ENCODE measurements around the gene LAMP2.

LAMP2 gene

DNA sequence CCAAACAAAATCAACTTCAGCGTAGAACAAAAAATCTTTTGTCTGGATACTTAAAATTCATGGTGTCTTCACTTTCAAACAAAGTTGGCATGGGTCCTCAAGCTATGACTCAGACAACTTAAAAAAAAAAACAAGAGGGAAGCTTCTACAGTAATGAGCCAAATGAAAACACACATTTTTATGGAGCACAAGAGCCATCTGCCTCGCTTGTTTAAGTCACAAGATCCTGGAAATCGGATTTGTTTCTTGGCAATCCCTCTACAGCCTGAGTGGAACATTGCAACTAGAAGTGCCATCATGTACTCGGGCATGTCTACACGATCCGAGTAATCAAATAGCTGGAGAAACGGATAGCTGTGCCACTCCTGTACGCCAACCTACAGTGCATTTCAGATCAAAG is 22.6 kb downstream of the LAMP2 start:
- in situ Hi-C loops (cut with HindIII; ENCODE audit: low sequenced_read_pairs), result no loop called here
- DNase-seq (ENCODE audit: low read depth, low spot score), result peak; percentile 75
- H3K4me3 ChIP-seq (ENCODE audit: low read depth, low read length), result no peak overlapping the region
- TF ChIP-seq, protein P1, sequence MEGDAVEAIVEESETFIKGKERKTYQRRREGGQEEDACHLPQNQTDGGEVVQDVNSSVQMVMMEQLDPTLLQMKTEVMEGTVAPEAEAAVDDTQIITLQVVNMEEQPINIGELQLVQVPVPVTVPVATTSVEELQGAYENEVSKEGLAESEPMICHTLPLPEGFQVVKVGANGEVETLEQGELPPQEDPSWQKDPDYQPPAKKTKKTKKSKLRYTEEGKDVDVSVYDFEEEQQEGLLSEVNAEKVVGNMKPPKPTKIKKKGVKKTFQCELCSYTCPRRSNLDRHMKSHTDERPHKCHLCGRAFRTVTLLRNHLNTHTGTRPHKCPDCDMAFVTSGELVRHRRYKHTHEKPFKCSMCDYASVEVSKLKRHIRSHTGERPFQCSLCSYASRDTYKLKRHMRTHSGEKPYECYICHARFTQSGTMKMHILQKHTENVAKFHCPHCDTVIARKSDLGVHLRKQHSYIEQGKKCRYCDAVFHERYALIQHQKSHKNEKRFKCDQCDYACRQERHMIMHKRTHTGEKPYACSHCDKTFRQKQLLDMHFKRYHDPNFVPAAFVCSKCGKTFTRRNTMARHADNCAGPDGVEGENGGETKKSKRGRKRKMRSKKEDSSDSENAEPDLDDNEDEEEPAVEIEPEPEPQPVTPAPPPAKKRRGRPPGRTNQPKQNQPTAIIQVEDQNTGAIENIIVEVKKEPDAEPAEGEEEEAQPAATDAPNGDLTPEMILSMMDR (IDR thresholded peaks at IDR 0.05; ENCODE audit: low read depth, low read length), result no peak

- in situ Hi-C loops (cut with HindIII; ENCODE audit: low sequenced_read_pairs), result no loop called here
- H3K4me3 ChIP-seq (ENCODE audit: low read depth, low read length), result no peak overlapping the region
- no peak for DNase-seq (ENCODE audit: low read depth, low spot score)
- TF ChIP-seq, protein P1 (IDR thresholded peaks at IDR 0.05; ENCODE audit: low read depth, low read length), result no peak
Observed at GRCh38 chrX:120439921-120440320, 29.2 kb downstream of the LAMP2 start.

DNA sequence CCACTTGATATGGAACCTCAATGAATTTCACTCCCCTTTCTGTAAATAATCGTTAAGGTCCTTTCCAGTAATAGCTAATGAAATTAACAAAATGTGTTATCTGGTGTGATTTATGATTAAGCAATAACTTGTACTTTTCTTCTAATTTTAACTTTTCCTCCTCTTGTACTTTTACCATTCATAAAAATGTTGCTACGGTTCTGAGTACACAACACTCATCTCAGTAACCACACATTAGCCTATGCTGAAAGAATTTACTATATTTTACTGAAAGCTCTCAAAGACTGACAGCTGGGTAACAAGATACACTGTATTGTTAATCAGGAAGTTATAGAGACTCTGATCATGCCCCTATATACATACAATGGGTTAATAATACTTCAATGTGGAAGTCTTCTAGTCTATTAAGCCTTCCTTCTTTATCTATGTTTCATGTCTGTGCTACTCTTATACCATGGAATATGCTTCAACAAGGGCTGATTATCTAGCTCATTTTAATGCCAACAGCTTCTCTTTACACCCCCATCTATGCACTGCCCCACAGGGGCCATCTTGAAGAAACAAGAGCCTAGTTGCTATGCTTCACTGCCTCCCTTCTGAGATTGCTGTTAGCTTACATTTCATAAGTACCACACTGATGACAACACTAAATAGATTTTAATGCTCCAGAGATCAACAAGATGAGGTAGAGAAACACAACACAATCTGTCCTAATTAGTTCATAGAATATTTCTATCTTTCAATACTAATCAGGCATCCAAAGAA is 39.1 kb downstream of the LAMP2 start:
- TF ChIP-seq, protein P1 (IDR thresholded peaks at IDR 0.05; ENCODE audit: low read depth, low read length), result no peak
- no peak overlapping the region for H3K4me3 ChIP-seq (ENCODE audit: low read depth, low read length)
- in situ Hi-C loops (cut with HindIII; ENCODE audit: low sequenced_read_pairs), result no loop called here
- DNase-seq (ENCODE audit: low read depth, low spot score), result no peak

GRCh38 chrX:120428309-120428708 is 40.8 kb downstream of the LAMP2 start:
- TF ChIP-seq, protein P1 (IDR thresholded peaks at IDR 0.05; ENCODE audit: low read depth, low read length), result no peak
- peak; percentile 14 for DNase-seq (ENCODE audit: low read depth, low spot score)
- in situ Hi-C loops (cut with HindIII; ENCODE audit: low sequenced_read_pairs), result no loop called here
- H3K4me3 ChIP-seq (ENCODE audit: low read depth, low read length), result no peak overlapping the region

DNA sequence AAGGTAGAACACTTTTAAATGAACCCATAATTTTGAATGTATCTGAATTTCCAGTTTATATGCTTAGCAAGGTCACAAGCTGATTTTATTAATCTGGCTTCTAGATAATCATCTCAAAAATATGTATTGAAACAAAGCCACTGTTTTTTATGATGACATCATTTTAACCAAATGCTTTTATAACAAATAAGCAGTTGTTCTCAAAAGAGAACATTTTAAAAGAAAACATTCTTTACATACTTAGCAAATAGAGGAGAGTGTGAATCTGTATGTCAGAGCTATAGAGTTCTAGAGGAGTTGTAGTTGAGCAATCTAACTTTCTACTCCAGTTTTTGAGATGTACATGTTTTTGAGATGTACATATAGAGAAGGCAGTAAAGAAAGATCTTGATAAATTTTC is 42.5 kb downstream of the LAMP2 start:
- in situ Hi-C loops (cut with HindIII; ENCODE audit: low sequenced_read_pairs), result no loop called here
- DNase-seq (ENCODE audit: low read depth, low spot score), result peak; percentile 18
- TF ChIP-seq, protein P1 (IDR thresholded peaks at IDR 0.05; ENCODE audit: low read depth, low read length), result no peak
- H3K4me3 ChIP-seq (ENCODE audit: low read depth, low read length), result no peak overlapping the region

DNA sequence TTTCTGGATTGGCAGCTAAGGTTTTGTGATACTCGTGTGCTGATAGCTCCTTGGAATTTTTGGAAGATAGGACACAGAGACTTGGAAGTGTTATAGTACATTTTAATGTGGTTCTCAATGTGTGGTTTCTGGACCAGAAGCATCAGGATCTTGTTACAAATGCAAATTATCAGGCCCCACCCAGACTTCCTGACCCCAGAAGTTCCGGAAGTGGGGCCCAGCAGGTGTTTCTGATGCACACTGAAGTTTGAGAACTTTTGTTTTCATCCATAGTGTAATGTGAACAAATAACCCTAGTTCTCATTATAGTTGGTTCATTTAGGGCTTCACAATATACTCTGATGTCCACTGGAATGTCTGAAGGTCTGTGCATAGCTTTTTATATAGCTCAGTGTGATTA is 49.6 kb downstream of the LAMP2 start:
- TF ChIP-seq, protein P1 (IDR thresholded peaks at IDR 0.05; ENCODE audit: low read depth, low read length), result no peak
- no peak overlapping the region for H3K4me3 ChIP-seq (ENCODE audit: low read depth, low read length)
- in situ Hi-C loops (cut with HindIII; ENCODE audit: low sequenced_read_pairs), result no loop called here

More for the DNA sequence above, 49.6 kb downstream of the LAMP2 start:
- no peak for DNase-seq (ENCODE audit: low read depth, low spot score)

Data from astrocyte of the spinal cord (primary cell).